Keratinocyte (primary cell): Measurements from ENCODE around the gene HS6ST3. TPM values are rescaled to one million over a fixed set of nuclear protein-coding genes. Genes with fewer than 3 reads are reported as not detected.

Experiments used
- DNase-seq: peaks from one replicate; pipeline ENCODE4 v3.0.0-alpha.2; 2011; ENCODE audit warnings: low read depth, missing footprints, low spot score
- FAIRE-seq: peaks from 2 replicates; lab custom pipeline; 2011; peaks lifted over from hg19 to GRCh38; lab: Jason Lieb, UNC
- H2AFZ ChIP-seq: 2 replicates; pipeline ENCODE4 v1.6.0; 2012; ENCODE audit warnings: low read length, control low read depth, inconsistent platforms; ENCODE audit not compliant: control insufficient read depth
- H3K27ac ChIP-seq: 2 replicates; pipeline ENCODE4 v1.5.1; 2011; ENCODE audit warnings: low read length; ENCODE audit not compliant: control insufficient read depth, insufficient read depth
- H3K27me3 ChIP-seq: 3 replicates; pipeline ENCODE4 v1.6.0; 2011; ENCODE audit warnings: low read length; ENCODE audit not compliant: control insufficient read depth, insufficient read depth; ENCODE audit errors: extremely low read depth
- H3K36me3 ChIP-seq, 2 experiments: 2 replicates in 1 of 2; 3 replicates in 1 of 2; pipeline ENCODE4 v1.5.1; 2011; ENCODE audit warnings: low read length in 2 of 2, mild to moderate bottlenecking in 1 of 2; ENCODE audit not compliant: control insufficient read depth in 2 of 2, insufficient read depth in 2 of 2; ENCODE audit errors: extremely low read depth in 1 of 2
- H3K4me1 ChIP-seq: 3 replicates; pipeline ENCODE4 v1.5.1; 2011; ENCODE audit warnings: low read length; ENCODE audit not compliant: control insufficient read depth, insufficient read depth; ENCODE audit errors: extremely low read depth
- H3K4me2 ChIP-seq: 3 replicates; pipeline ENCODE4 v1.6.0; 2011; ENCODE audit warnings: low read depth, low read length; ENCODE audit not compliant: control insufficient read depth, insufficient read depth; ENCODE audit errors: extremely low read depth
- H3K4me3 ChIP-seq, 3 experiments: fragments of 200-600 bp in 1 of 3; sonication (generic) in 1 of 3; 2 replicates in 2 of 3; 3 replicates in 1 of 3; pipeline ENCODE4 v1.5.1; 2011 to 2016; ENCODE audit warnings: low read length in 3 of 3, mild to moderate bottlenecking in 3 of 3, control low read depth in 2 of 3, inconsistent platforms in 1 of 3, low read depth in 1 of 3, mixed read lengths in 1 of 3, mixed run types in 1 of 3, moderate library complexity in 1 of 3; ENCODE audit not compliant: control insufficient read depth in 2 of 3, insufficient read depth in 2 of 3; ENCODE audit errors: extremely low read depth in 1 of 3
- H3K79me2 ChIP-seq: 2 replicates; pipeline ENCODE4 v1.6.0; 2012; ENCODE audit warnings: low read length; ENCODE audit not compliant: control insufficient read depth, insufficient read depth
- H3K9ac ChIP-seq: 3 replicates; pipeline ENCODE4 v1.6.0; 2011; ENCODE audit warnings: low read length; ENCODE audit not compliant: control insufficient read depth, insufficient read depth; ENCODE audit errors: extremely low read depth
- H3K9me1 ChIP-seq: 3 replicates; pipeline ENCODE4 v1.6.0; 2011; ENCODE audit warnings: low read length; ENCODE audit not compliant: control insufficient read depth, insufficient read depth; ENCODE audit errors: extremely low read depth
- H3K9me3 ChIP-seq: 2 replicates; pipeline ENCODE4 v1.5.1; 2012; ENCODE audit warnings: low read depth, low read length; ENCODE audit not compliant: control insufficient read depth
- H4K20me1 ChIP-seq: 3 replicates; pipeline ENCODE4 v1.6.0; 2011; ENCODE audit warnings: low read length; ENCODE audit not compliant: control insufficient read depth, insufficient read depth; ENCODE audit errors: extremely low read depth
- EZH2 ChIP-seq: IDR thresholded peaks from one replicate; pipeline ENCODE4 v1.6.1; 2012; ENCODE audit warnings: inconsistent platforms, mild to moderate bottlenecking, low read length, moderate library complexity
- dilution Hi-C: fragments of 300-500 bp; cut with MboI; formaldehyde crosslinking; loops from one replicate; pipeline ENCODE4 v1.7.0; 2020; ENCODE audit warnings: low sequenced_read_pairs; ENCODE audit not compliant: extremely low pct_ligation_motif_present
- polyA plus RNA-seq, 5 experiments: library from polyadenylated mRNA; depleted of rRNA in 3 of 5; stranded (reverse) in 3 of 5; stranded (forward) in 1 of 5; unstranded in 1 of 5; fragments of >200 nt; gene quantifications; 1 replicate in 1 of 5; 2 replicates in 3 of 5; 3 replicates in 1 of 5; pipeline versions ENCODE4 v1.2.1 to v1.2.3, GENCODE V29; 2011 to 2012; ENCODE audit warnings: missing spikeins in 2 of 5, low read depth in 1 of 5, low replicate concordance in 1 of 5
- TF ChIP-seq, protein P1 (sequence below), 3 experiments: IDR thresholded peaks in 1 of 3; conservative IDR thresholded peaks in 1 of 3; optimal IDR thresholded peaks in 1 of 3; 2 replicates in 2 of 3; 3 replicates in 1 of 3; pipeline versions ENCODE3 to v1.5.1; 2011; ENCODE audit warnings: low read length in 3 of 3, mild to moderate bottlenecking in 3 of 3, moderate library complexity in 2 of 3, control low read depth in 1 of 3, inconsistent platforms in 1 of 3; ENCODE audit not compliant: insufficient read depth in 2 of 3; ENCODE audit errors: extremely low read depth in 1 of 3

The HS6ST3 gene
- polyA plus RNA-seq, 1 donor (not counting 4 experiments of a cell fraction or from before 2014, with no cell fraction given): 0.03 TPM

DNA sequence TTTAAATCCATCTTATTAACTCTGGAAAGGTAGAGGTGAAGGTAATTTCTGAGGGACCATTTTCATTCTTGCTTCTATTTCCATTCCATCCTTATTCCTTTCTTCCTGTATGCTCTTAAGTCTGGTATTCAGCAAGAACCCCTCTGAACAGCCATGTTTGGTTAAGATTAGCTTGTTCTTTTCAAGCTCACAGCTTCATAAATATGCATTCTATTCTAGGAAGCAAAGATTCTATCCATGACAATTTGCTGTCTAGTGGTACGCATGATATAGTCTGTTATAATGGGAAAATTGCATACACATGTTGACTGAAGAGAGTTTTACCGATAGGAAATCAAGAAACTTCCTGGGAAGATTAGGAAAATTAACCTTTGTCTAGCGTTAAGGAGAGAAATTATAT is 218.7 kb downstream of the HS6ST3 start:
- Histone ChIP-seq H3K4me2 (no peak overlapping the region), H3K9me3 (no peaks in the 10 kb centered on the region), H4K20me1 (no peaks in the 10 kb centered on the region), H3K36me3 (no peaks in the 10 kb centered on the region), H2AFZ (no peak overlapping the region), H3K27ac (no peak overlapping the region), H3K9me1 (no peaks in the 10 kb centered on the region), H3K9ac (no peak overlapping the region), H3K4me1 (no peaks in the 10 kb centered on the region), H3K79me2 (no peaks in the 10 kb centered on the region), H3K4me3 (no peak overlapping the region), H3K27me3 (no peaks in the 10 kb centered on the region)
- DNase-seq (no peak), FAIRE-seq (no peak)
- dilution Hi-C loops: no loop called here
- TF ChIP-seq, protein P1, sequence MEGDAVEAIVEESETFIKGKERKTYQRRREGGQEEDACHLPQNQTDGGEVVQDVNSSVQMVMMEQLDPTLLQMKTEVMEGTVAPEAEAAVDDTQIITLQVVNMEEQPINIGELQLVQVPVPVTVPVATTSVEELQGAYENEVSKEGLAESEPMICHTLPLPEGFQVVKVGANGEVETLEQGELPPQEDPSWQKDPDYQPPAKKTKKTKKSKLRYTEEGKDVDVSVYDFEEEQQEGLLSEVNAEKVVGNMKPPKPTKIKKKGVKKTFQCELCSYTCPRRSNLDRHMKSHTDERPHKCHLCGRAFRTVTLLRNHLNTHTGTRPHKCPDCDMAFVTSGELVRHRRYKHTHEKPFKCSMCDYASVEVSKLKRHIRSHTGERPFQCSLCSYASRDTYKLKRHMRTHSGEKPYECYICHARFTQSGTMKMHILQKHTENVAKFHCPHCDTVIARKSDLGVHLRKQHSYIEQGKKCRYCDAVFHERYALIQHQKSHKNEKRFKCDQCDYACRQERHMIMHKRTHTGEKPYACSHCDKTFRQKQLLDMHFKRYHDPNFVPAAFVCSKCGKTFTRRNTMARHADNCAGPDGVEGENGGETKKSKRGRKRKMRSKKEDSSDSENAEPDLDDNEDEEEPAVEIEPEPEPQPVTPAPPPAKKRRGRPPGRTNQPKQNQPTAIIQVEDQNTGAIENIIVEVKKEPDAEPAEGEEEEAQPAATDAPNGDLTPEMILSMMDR (optimal IDR thresholded peaks at IDR 0.05 in 1 of 3, IDR thresholded peaks at IDR 0.05 in 1 of 3, conservative IDR thresholded peaks at IDR 0.05 in 1 of 3; ENCODE audit: extremely low read depth in 1 of 3, insufficient read depth in 2 of 3, low read length in 3 of 3): no peak
- no peak for TF ChIP-seq EZH2

DNA sequence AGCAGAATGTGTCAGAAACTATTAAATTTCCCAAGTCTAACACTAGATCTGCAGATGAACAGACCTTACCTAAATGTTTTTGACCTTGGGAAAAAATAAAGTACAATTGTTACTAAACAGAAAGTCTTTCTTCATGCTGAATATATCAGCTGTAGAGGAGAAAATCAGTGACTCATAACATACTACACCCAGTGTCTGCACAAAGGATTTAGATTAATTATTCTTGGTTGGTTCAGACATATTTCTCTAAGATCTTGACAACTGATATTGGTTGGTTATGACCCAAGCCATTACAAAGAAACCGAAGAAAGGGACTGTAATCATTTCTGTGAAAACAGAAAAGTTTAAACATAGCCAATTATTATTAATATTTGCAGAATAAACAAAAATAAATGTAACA is 225.1 kb downstream of the HS6ST3 start:
- no peak overlapping the region for H3K4me2 ChIP-seq
- no peak overlapping the region for H3K27ac ChIP-seq
- no peak overlapping the region for H2AFZ ChIP-seq
- H3K27me3 ChIP-seq: no peaks in the 10 kb centered on the region
- dilution Hi-C loops: no loop called here
- TF ChIP-seq, protein P1 (optimal IDR thresholded peaks at IDR 0.05 in 1 of 3, IDR thresholded peaks at IDR 0.05 in 1 of 3, conservative IDR thresholded peaks at IDR 0.05 in 1 of 3; ENCODE audit: extremely low read depth in 1 of 3, insufficient read depth in 2 of 3, low read length in 3 of 3): no peak
- no peak for TF ChIP-seq EZH2
- H4K20me1 ChIP-seq: no peaks in the 10 kb centered on the region
- no peaks in the 10 kb centered on the region for H3K36me3 ChIP-seq
- H3K9me1 ChIP-seq: no peaks in the 10 kb centered on the region
- H3K9ac ChIP-seq: no peak overlapping the region
- no peaks in the 10 kb centered on the region for H3K79me2 ChIP-seq
- H3K9me3 ChIP-seq: no peaks in the 10 kb centered on the region
- H3K4me3 ChIP-seq: no peak overlapping the region
- no peak for DNase-seq
- FAIRE-seq: no peak
- no peaks in the 10 kb centered on the region for H3K4me1 ChIP-seq
